Measurements from ENCODE around the gene CHADL. TPM values are rescaled to one million over a fixed set of nuclear protein-coding genes. Genes with fewer than 3 reads are reported as not detected.

Gene CHADL
- total and polyA plus RNA-seq, 2 of the 8 experiments (the other 6 are each of a cell fraction or from before 2014, with no cell fraction given) = 0.78 to 1.4 TPM

DNA sequence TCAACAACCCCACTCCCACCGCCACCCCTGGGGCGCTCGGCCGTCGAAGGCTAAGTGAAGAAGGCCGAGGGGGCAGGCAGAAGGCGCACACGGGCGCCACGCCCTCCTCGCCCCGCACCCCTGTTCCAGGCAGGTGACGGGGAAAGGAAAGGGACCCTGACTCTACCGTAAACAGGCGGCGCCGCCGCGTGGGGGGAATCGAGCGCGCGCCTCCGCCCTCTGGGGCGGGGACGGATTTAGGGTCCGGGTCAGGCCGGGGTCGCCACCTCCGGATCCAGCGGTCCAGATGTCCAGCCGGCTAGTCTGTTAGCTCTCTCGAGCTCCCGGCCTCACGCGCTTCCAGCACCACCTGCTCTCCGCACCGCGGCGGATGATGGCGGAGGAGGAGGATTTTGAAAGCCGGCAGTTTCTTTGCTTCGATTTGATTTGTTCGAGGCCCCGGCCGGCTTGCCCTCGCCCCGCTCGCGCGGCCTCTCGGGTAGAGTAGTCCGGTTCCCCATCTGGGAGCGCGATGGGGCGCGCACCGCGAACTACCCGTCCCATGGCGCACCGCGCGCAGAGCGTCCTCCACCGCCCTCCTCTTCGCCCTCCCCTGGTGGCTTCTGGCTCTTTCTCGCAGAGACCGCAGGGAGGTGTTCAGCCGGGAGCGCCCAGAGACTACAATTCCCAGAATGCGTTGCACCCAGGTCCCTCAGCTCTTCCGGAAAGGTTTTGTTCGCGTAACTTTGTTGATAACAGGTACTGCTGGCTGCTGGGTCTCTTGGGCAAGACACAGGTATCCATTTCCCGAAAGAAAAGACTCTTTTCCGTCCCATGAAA is 45.3 kb upstream of the CHADL start, which contains the start of gene RANGAP1 (continued):
- peak; percentile 92 for TF ChIP-seq ASH2L (IDR thresholded peaks at IDR 0.05; ENCODE audit: low read length)
- peak; percentile 62 to 71; a peak in 1 of 4 replicates for TF ChIP-seq HDAC2 (IDR thresholded peaks at IDR 0.05; ENCODE audit: borderline replicate concordance in 1 of 2, low read depth in 2 of 2, low read length in 2 of 2)
- peak; percentile 81 for TF ChIP-seq KDM4A (IDR thresholded peaks at IDR 0.05; ENCODE audit: low read depth, low read length, severe bottlenecking)
- peak; percentile 88 for TF ChIP-seq SIX5 (IDR thresholded peaks at IDR 0.05; ENCODE audit: low read depth, low read length)
- 0 out of 2 replicates have a peak, but pooled peaks have one; percentile 22 for TF ChIP-seq SRF (IDR thresholded peaks at IDR 0.05; ENCODE audit: low read depth, low read length)
- peak; percentile 87 for TF ChIP-seq YY1 (IDR thresholded peaks at IDR 0.05; ENCODE audit: low read depth, low read length)
- TF ChIP-seq SIN3A (conservative IDR thresholded peaks at IDR 0.05 in 1 of 2, IDR thresholded peaks at IDR 0.05 in 1 of 2; ENCODE audit: low read depth in 1 of 2, low read length in 2 of 2) = peak; percentile 90 to 92; a peak in 2 of 4 replicates
- 0 out of 2 replicates have a peak, but pooled peaks have one; percentile 1 for TF ChIP-seq NRF1 (IDR thresholded peaks at IDR 0.05; ENCODE audit: low read depth, low read length)
- TF ChIP-seq ZNF274 (IDR thresholded peaks at IDR 0.05; ENCODE audit: borderline replicate concordance, extremely low read depth, low read length) = no peak
- TF ChIP-seq MAX (IDR thresholded peaks at IDR 0.05) = peak; percentile 81; the same call in 1 of the 2 replicates
- TF ChIP-seq TAF7 (optimal IDR thresholded peaks at IDR 0.05; ENCODE audit: borderline replicate concordance, low read depth, low read length) = peak; percentile 42
- TF ChIP-seq POLR2A (IDR thresholded peaks at IDR 0.05; ENCODE audit: control extremely low read depth in 1 of 2, low read depth in 2 of 2, low read length in 2 of 2) = peak; percentile 83 to 94
- 0 out of 2 replicates have a peak, but pooled peaks have one; percentile 47 for TF ChIP-seq KDM5A (IDR thresholded peaks at IDR 0.05; ENCODE audit: low read length)
- peak; percentile 90 for TF ChIP-seq POLR2AphosphoS5 (IDR thresholded peaks at IDR 0.05; ENCODE audit: low read depth, low read length)
- peak; percentile 57; the same call in 1 of the 2 replicates for TF ChIP-seq TAF1 (IDR thresholded peaks at IDR 0.05; ENCODE audit: low read depth, low read length)
- peak in 1 of 3 experiments; percentile 22; a peak in 1 of 4 replicates for TF ChIP-seq CTCF (IDR thresholded peaks at IDR 0.05; ENCODE audit: control extremely low read depth in 1 of 3, insufficient read depth in 1 of 3, low read depth in 1 of 3, low read length in 3 of 3)
- peak; percentile 87 for TF ChIP-seq PHF8 (conservative IDR thresholded peaks at IDR 0.05; ENCODE audit: low read depth, low read length)
- TF ChIP-seq JUND (IDR thresholded peaks at IDR 0.05; ENCODE audit: low read length) = no peak
- no peak for TF ChIP-seq GTF2F1 (IDR thresholded peaks at IDR 0.05; ENCODE audit: borderline replicate concordance, low read depth, low read length)
- TF ChIP-seq RAD21 (IDR thresholded peaks at IDR 0.05 in 1 of 2, conservative IDR thresholded peaks at IDR 0.05 in 1 of 2; ENCODE audit: low read depth in 2 of 2, low read length in 2 of 2) = no peak
